Glutamatergic neuron (in vitro differentiated cells): ENCODE results near the gene ARID1B. TPM values are rescaled to one million over a fixed set of nuclear protein-coding genes. Genes with fewer than 3 reads are reported as not detected.
A peak's percentile ranks its signal among the peaks of the same experiment; 100 is the strongest.

Experiments used
- DNase-seq: peaks from one replicate; pipeline ENCODE4 v3.0.0; 2022
- H3K27ac Mint-ChIP-seq: one replicate; pipeline ENCODE4 v1.8.0; 2020; ENCODE audit warnings: mild to moderate bottlenecking, mixed read lengths, inconsistent platforms; ENCODE audit not compliant: unreplicated experiment
- H3K27me3 Mint-ChIP-seq: one replicate; pipeline ENCODE4 v1.8.0; 2020; ENCODE audit warnings: mild to moderate bottlenecking, moderate library complexity, mixed read lengths, inconsistent platforms; ENCODE audit not compliant: unreplicated experiment
- H3K36me3 Mint-ChIP-seq: one replicate; pipeline ENCODE4 v1.8.0; 2020; ENCODE audit warnings: mild to moderate bottlenecking, mixed read lengths, inconsistent platforms; ENCODE audit not compliant: unreplicated experiment
- H3K4me1 Mint-ChIP-seq: one replicate; pipeline ENCODE4 v1.8.0; 2020; ENCODE audit warnings: mild to moderate bottlenecking, low read depth, mixed read lengths, inconsistent platforms; ENCODE audit not compliant: unreplicated experiment
- H3K4me3 Mint-ChIP-seq: one replicate; pipeline ENCODE4 v1.8.0; 2020; ENCODE audit warnings: mild to moderate bottlenecking, mixed read lengths, inconsistent platforms; ENCODE audit not compliant: unreplicated experiment
- H3K9me3 Mint-ChIP-seq: one replicate; pipeline ENCODE4 v1.8.0; 2020; ENCODE audit warnings: mild to moderate bottlenecking, moderate library complexity, mixed read lengths, inconsistent platforms; ENCODE audit not compliant: unreplicated experiment
- total RNA-seq: library from RNA; stranded (reverse); fragmentation: NEBNext Ultra II Directional; extraction: Animal tissue kit (Norgen Biotek cat#: 25700); gene quantifications from one replicate; pipeline ENCODE4 v1.2.1, GENCODE V29; 2021; ENCODE audit not compliant: unreplicated experiment
- TF ChIP-seq, protein P1 (sequence below): fragments of 200-600 bp; sonication (generic); IDR thresholded peaks from one replicate; pipeline ENCODE4 v1.5.0; 2021; ENCODE audit not compliant: partially characterized antibody, unreplicated experiment

The ARID1B gene
- total RNA-seq, 1 donor from 2014 or later: 202 TPM

DNA sequence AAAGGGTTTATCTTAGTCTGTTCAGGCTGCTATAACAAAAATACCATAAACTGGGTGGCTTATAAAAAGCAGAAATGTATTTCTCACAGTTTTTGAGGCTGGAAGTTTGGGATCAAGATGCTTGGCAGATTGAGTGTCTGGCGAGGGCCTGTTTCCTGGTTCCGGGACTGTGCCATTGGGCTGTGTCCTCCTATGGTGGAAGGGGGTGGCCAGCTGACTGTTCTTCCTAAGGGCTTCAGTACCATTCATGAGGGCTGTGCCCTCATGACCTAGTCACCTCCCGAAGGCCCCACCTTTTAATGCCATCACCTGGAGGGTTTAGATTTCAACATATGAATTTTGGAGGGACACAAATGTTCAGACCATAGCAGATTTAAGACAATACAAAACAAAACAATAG lies 91.2 kb downstream of the ARID1B start:
- TF ChIP-seq, protein P1, sequence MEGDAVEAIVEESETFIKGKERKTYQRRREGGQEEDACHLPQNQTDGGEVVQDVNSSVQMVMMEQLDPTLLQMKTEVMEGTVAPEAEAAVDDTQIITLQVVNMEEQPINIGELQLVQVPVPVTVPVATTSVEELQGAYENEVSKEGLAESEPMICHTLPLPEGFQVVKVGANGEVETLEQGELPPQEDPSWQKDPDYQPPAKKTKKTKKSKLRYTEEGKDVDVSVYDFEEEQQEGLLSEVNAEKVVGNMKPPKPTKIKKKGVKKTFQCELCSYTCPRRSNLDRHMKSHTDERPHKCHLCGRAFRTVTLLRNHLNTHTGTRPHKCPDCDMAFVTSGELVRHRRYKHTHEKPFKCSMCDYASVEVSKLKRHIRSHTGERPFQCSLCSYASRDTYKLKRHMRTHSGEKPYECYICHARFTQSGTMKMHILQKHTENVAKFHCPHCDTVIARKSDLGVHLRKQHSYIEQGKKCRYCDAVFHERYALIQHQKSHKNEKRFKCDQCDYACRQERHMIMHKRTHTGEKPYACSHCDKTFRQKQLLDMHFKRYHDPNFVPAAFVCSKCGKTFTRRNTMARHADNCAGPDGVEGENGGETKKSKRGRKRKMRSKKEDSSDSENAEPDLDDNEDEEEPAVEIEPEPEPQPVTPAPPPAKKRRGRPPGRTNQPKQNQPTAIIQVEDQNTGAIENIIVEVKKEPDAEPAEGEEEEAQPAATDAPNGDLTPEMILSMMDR: no peak
- H3K27ac Mint-ChIP-seq: no peak overlapping the region
- H3K4me1 Mint-ChIP-seq: peaks cover 54% of the 10 kb centered on the region
- peaks cover 2% of the 10 kb centered on the region for H3K27me3 Mint-ChIP-seq
- no peak for DNase-seq
- H3K9me3 Mint-ChIP-seq: peaks cover 3% of the 10 kb centered on the region
- no peak overlapping the region for H3K4me3 Mint-ChIP-seq
- no peaks in the 10 kb centered on the region for H3K36me3 Mint-ChIP-seq

DNA sequence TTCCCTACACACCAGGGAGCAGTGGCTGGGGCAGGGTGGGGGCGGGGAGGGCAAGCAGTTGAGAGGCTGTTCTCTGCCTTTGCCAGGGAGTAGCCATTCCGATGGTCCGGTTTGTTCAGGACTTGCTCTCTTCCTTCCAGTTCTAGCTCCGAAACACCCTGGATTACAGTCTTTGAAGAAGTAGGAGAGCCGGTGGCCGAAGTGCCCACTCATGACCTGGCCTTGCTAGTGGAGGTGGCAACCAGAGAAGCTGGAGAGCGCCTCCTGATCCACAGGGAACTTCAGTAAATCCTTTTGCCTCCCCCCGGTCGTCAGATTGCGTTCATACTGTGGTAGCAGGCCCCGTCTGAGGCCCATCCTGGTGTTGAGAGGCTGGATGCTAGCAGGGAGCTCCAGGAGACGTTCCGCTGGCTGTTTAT lies 92.8 kb downstream of the ARID1B start:
- DNase-seq: no peak

DNA sequence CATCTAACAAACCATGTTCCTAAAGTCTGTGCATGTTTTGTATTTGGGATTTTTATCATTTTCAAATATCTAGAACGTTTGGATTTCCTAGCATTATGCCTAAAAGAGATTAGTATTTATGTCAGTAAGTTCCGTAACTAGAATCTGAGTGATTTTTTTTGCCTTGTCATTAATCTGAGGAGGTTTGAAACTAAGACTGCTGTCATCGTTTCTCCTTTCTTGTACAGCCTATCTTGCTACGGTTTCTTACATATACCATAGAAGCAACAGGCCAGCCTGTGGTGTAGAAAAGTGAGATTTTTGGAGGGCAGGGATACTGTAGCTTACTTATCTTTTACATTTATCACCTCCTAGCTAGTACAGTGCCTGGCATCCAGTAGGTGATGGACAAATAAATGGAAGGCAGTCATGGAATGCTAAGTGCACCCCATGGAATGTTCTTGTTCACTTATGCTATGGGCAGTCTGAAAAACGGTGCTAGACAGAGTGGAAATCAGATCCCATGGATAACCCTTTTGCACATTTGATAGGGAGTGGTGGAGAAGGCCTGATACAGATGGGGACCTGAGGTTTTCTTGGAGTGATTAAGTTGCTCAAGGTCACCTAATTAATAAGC lies 93.9 kb downstream of the ARID1B start:
- no peaks in the 10 kb centered on the region for H3K36me3 Mint-ChIP-seq
- no peak for DNase-seq
- TF ChIP-seq, protein P1: no peak
- peaks cover 63% of the 10 kb centered on the region for H3K4me1 Mint-ChIP-seq
- peak overlapping the region; percentile 65 for H3K27ac Mint-ChIP-seq
- H3K9me3 Mint-ChIP-seq: peaks cover 6% of the 10 kb centered on the region
- no peak overlapping the region for H3K4me3 Mint-ChIP-seq
- H3K27me3 Mint-ChIP-seq: peaks cover 3% of the 10 kb centered on the region

More for the DNA sequence above, 92.8 kb downstream of the ARID1B start:
- Mint-ChIP-seq H3K36me3 (no peaks in the 10 kb centered on the region), H3K4me1 (peaks cover 62% of the 10 kb centered on the region), H3K4me3 (peak overlapping the region; percentile 60), H3K9me3 (peaks cover 6% of the 10 kb centered on the region), H3K27ac (peak overlapping the region; percentile 15), H3K27me3 (peaks cover 3% of the 10 kb centered on the region)
- TF ChIP-seq, protein P1: no peak

DNA sequence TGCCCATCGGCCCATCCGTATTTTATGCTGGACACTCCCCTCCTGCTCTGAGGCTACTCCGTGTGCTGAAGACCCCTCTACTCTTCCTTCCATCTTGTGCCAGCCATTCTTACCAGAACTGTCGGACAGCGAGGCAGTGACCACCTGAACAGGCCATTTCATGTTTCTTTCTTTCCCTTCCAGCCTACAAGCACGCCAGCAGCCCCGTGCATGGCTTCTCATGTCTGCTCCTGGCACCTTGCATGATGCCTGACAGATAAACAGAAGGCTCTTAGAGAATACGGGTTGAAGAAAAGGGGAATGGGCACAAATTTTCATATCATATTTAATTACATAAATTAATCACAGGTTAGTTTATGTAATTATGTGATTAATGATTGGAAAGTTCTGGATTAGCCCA lies 95.7 kb downstream of the ARID1B start:
- TF ChIP-seq, protein P1: no peak
- no peak overlapping the region for H3K4me3 Mint-ChIP-seq
- DNase-seq: no peak
- no peaks in the 10 kb centered on the region for H3K36me3 Mint-ChIP-seq
- H3K9me3 Mint-ChIP-seq: peaks cover 5% of the 10 kb centered on the region
- H3K27me3 Mint-ChIP-seq: peaks cover 7% of the 10 kb centered on the region
- peaks cover 61% of the 10 kb centered on the region for H3K4me1 Mint-ChIP-seq
- H3K27ac Mint-ChIP-seq: no peak overlapping the region

DNA sequence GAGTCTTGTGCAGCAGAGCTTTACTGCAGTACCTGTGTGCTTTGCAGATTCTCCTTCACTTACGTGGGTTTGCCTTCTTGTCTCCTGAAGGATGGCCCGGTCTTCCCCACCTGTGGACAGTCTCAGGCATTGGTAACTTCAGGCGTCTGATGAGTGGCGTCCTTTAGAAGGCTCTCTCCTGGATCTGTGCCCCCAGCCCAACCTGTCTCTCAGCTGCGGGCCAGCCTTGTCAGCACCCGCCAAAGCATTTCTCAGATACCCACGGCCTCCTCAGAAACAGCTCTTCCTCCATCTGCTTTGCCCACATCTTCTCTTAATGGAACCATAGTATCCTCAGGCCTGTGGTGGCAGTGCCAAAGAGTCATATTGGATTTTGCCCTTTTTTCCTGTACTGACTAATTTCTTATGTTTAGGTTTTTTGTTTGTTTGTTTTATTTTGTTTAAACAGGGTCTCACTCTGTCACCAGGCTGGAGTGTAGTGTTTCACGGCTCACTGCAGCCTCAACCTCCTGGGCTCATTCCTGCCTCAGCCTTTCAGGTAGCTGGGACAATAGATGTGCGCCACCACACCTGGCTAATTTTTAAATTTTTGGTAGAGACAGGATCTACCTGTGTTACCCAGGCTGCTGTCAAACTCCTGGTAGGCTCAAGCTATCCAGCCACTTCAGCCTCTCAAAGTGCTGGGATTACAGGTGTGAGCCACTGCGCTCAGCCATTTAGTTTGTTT lies 96.6 kb downstream of the ARID1B start:
- Mint-ChIP-seq H3K27ac (no peak overlapping the region), H3K4me1 (peaks cover 62% of the 10 kb centered on the region), H3K9me3 (peaks cover 5% of the 10 kb centered on the region), H3K4me3 (no peak overlapping the region), H3K27me3 (peaks cover 10% of the 10 kb centered on the region), H3K36me3 (no peaks in the 10 kb centered on the region)
- no peak for DNase-seq
- TF ChIP-seq, protein P1: no peak
